ENCODE data around the gene MSANTD2. TPM values are rescaled to one million over a fixed set of nuclear protein-coding genes. Genes with fewer than 3 reads are reported as not detected.

Gene MSANTD2
- polyA plus RNA-seq, 3 donors: 1.2 to 5.8 (median 1.8) TPM

DNA sequence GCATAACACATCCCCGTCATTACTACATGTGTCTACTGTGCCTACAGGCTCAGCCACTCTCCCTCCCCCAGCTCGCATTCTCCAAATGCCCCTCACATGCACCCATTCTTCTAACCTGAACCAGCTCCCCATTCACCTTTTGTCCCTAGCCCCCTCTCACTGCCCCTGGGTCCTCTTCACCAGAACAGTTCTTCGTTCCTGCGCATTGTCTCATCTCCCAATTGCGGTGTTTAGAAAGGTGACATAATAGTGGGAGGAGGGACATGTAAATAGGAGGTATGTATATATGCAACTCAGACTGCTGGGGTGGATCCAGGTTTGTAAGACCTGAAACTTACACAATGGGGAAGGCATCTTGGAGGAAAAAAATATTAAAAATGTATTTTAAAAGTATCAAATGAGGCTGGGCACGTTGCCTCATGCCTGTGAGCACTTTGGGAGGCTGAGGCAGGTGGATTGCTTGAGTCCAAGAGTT, 43.4 kb downstream of the MSANTD2 start:
- peaks cover 53% of the 10 kb centered on the region for H3K4me1 Mint-ChIP-seq

More for the DNA sequence above, 43.4 kb downstream of the MSANTD2 start:
- TF ChIP-seq CTCF (IDR thresholded peaks at IDR 0.05): no peak
- no peak overlapping the region for H3K27ac ChIP-seq (ENCODE audit: low read depth in 1 of 2, low read length in 2 of 2)
- H3K4me3 ChIP-seq (replicated peaks in 1 of 3; ENCODE audit: low read depth in 2 of 3, low read length in 3 of 3): no peak overlapping the region
- peaks cover 5 to 8% of the 10 kb centered on the region in 2 donors for H3K36me3 Mint-ChIP-seq
- intact Hi-C loops (cut with micrococcal nuclease): loop anchor here in 1 of 2 donors (5.0 kb wide), 1 partner anchor 36 kb away; no protein-coding TSS in a partner anchor
- peaks cover 59 to 64% of the 10 kb centered on the region in 2 donors for H3K4me1 ChIP-seq (ENCODE audit: control insufficient read depth in 1 of 2, insufficient read depth in 2 of 2, low read length in 2 of 2)
- H4K20me1 ChIP-seq (ENCODE audit: insufficient read depth, low read length): peaks cover 5% of the 10 kb centered on the region
- H3K9me3 Mint-ChIP-seq: peaks cover 0 to 18% (median 12%) of the 10 kb centered on the region in 7 donors
- H2AFZ ChIP-seq (ENCODE audit: insufficient read depth, low read depth, low read length, poor library complexity, severe bottlenecking): no peak overlapping the region
- no peak overlapping the region for H3K27ac Mint-ChIP-seq
- peak overlapping the region in 1 of 2 donors; percentile 35 for H3K4me3 Mint-ChIP-seq
- no peak overlapping the region for H3K4me2 ChIP-seq (replicated peaks; ENCODE audit: extremely low read depth, low read length, poor library complexity, severe bottlenecking)
- H3K9me3 ChIP-seq (replicated peaks in 1 of 2; ENCODE audit: control insufficient read depth in 1 of 2, insufficient read depth in 1 of 2, low read length in 2 of 2): peaks cover 3 to 12% of the 10 kb centered on the region in 2 donors
- WGBS (ENCODE audit: insufficient coverage): 89% methylated on average over 3 of the region's 6 CpGs
- no peaks in the 10 kb centered on the region for H3K79me2 ChIP-seq (ENCODE audit: insufficient read depth, low read length)
- peaks cover 44 to 57% (median 44%) of the 10 kb centered on the region in 3 donors for H3K27me3 Mint-ChIP-seq (ENCODE audit: low read depth in 3 of 3)
- H3K9ac ChIP-seq (ENCODE audit: insufficient read depth, low read length, poor library complexity, severe bottlenecking): no peak overlapping the region
- DNase-seq: no peak
- H3K36me3 ChIP-seq (replicated peaks in 1 of 2; ENCODE audit: control insufficient read depth in 1 of 2, insufficient read depth in 2 of 2, low read length in 2 of 2): no peaks in the 10 kb centered on the region
- peaks cover 24 to 34% of the 10 kb centered on the region in 2 donors for H3K27me3 ChIP-seq (ENCODE audit: control insufficient read depth in 2 of 2, insufficient read depth in 2 of 2, low read length in 2 of 2)
